Erythroblast (primary cell): ENCODE data around the gene TFB1M.

Experiments used
- GATA1 ChIP-seq: IDR thresholded peaks from 2 replicates; pipeline ENCODE4 v1.6.1; 2011; ENCODE audit warnings: low read depth, mild to moderate bottlenecking, control low read depth, low read length, moderate library complexity
- POLR2A ChIP-seq: IDR thresholded peaks from 2 replicates; pipeline ENCODE4 v1.6.1; 2011; ENCODE audit warnings: mild to moderate bottlenecking, low read length

DNA sequence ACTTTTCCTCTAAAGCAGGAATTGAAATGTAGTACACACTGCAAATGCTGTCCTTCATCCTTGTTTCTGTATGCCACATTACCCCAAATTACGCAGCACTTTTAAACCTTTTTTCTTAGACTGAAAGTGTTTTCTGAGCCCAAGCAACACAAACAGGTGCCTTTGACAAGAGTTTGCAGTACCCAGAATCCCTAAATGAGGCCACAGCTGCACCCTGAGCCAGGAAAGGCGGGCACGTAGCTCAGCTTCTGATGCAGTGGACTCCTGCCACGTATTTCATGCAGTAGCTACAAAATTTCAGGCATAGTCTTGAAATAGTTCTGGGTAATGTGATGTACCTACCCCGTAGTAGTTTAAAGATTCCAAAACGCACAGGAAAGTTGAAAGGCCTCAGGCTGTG is 81.4 kb downstream of the TFB1M start:
- TF ChIP-seq POLR2A (no peak), GATA1 (no peak)
